IMR-90 (cell line): ENCODE results near the gene STAC3. TPM values are rescaled to one million over a fixed set of nuclear protein-coding genes. Genes with fewer than 3 reads are reported as not detected.

Source experiments
- ATAC-seq: fragments of 200-7000 bp; cut with Tn5 transposase; 2 replicates; pipeline ENCODE4 v1.9.1; 2020; ENCODE audit warnings: low read depth, mild to moderate bottlenecking, moderate library complexity
- BruUV-seq: library from RNA; stranded (reverse); fragments of 400-500 nt; replicated peaks from 2 replicates; lab custom pipeline; 2021; lab: Mats Ljungman, UMichigan
- CTCF ChIA-PET: fragments of 300-600 bp; formaldehyde crosslinking; extraction: SDS; loops from one replicate; lab custom pipeline; 2021; ENCODE audit warnings: antibody characterized with exemption; lab: Yijun Ruan, JAX
- POLR2A ChIA-PET: fragments of 300-600 bp; sonication (Branson Sonifier 250); formaldehyde crosslinking; loops from one replicate; lab custom pipeline; 2022; ENCODE audit warnings: antibody characterized with exemption; ENCODE audit not compliant: unreplicated experiment; lab: Charles Lee
- DNase-seq: peaks from one replicate; pipeline ENCODE4 v3.0.0; 2013
- H2AFZ ChIP-seq: replicated peaks from 2 replicates; pipeline ENCODE3; 2013; ENCODE audit warnings: low read length, mild to moderate bottlenecking; ENCODE audit not compliant: poor library complexity
- H2AK5ac ChIP-seq: 2 replicates; pipeline ENCODE4 v1.6.1; 2013; ENCODE audit warnings: low read depth, low read length, inconsistent platforms
- H2AK9ac ChIP-seq: replicated peaks from 2 replicates; pipeline ENCODE3; 2013; ENCODE audit warnings: mild to moderate bottlenecking, low read depth, low read length, moderate library complexity; ENCODE audit not compliant: poor library complexity
- H2BK120ac ChIP-seq: 2 replicates; pipeline ENCODE4 v1.6.1; 2013; ENCODE audit warnings: low read depth, low read length, inconsistent platforms
- H2BK15ac ChIP-seq: 3 replicates; pipeline ENCODE4 v1.6.1; 2013; ENCODE audit warnings: low read depth, low read length, inconsistent platforms
- H2BK20ac ChIP-seq: 2 replicates; pipeline ENCODE4 v1.6.1; 2013; ENCODE audit warnings: low read depth, mild to moderate bottlenecking, inconsistent platforms, low read length, moderate library complexity
- H2BK5ac ChIP-seq: 2 replicates; pipeline ENCODE4 v1.6.1; 2013; ENCODE audit warnings: mild to moderate bottlenecking, low read depth, low read length, inconsistent platforms; ENCODE audit not compliant: poor library complexity, severe bottlenecking
- H3K14ac ChIP-seq: replicated peaks from 2 replicates; pipeline ENCODE4 v1.6.1; 2013; ENCODE audit warnings: low read depth, low read length, inconsistent platforms
- H3K18ac ChIP-seq: 2 replicates; pipeline ENCODE4 v1.6.1; 2013; ENCODE audit warnings: low read depth, low read length, control low read depth
- H3K23ac ChIP-seq: 2 replicates; pipeline ENCODE4 v1.6.1; 2013; ENCODE audit warnings: low read depth, low read length, inconsistent platforms
- H3K27ac ChIP-seq: 2 replicates; pipeline ENCODE4 v1.5.1; 2013; ENCODE audit warnings: mild to moderate bottlenecking, control low read depth, low read length; ENCODE audit not compliant: insufficient read depth
- H3K27me3 ChIP-seq: 2 replicates; pipeline ENCODE4 v1.6.1; 2013; ENCODE audit warnings: low read length; ENCODE audit not compliant: control insufficient read depth, insufficient read depth
- H3K36me3 ChIP-seq: 2 replicates; pipeline ENCODE4 v1.6.1; 2013; ENCODE audit warnings: low read length, mixed read lengths; ENCODE audit not compliant: control insufficient read depth, insufficient read depth
- H3K4ac ChIP-seq: 2 replicates; pipeline ENCODE4 v1.6.1; 2013; ENCODE audit warnings: low read depth, low read length, inconsistent platforms
- H3K4me1 ChIP-seq: 2 replicates; pipeline ENCODE4 v1.6.1; 2013; ENCODE audit warnings: low read length, mixed read lengths; ENCODE audit not compliant: control insufficient read depth, insufficient read depth
- H3K4me2 ChIP-seq: 2 replicates; pipeline ENCODE4 v1.6.1; 2013; ENCODE audit warnings: low read depth, mild to moderate bottlenecking, control low read depth, low read length, moderate library complexity
- H3K4me3 ChIP-seq: 2 replicates; pipeline ENCODE4 v1.5.1; 2013; ENCODE audit warnings: low read depth, mild to moderate bottlenecking, control low read depth, low read length, moderate library complexity; ENCODE audit not compliant: insufficient read depth
- H3K56ac ChIP-seq: 2 replicates; pipeline ENCODE4 v1.6.1; 2013; ENCODE audit warnings: low read length, inconsistent platforms; ENCODE audit not compliant: insufficient read depth; ENCODE audit errors: extremely low read depth
- H3K79me1 ChIP-seq, 2 experiments: 2 replicates each; pipeline ENCODE4 v1.6.1; 2013; ENCODE audit warnings: low read length in 2 of 2, inconsistent platforms in 1 of 2, low read depth in 1 of 2
- H3K9ac ChIP-seq: 2 replicates; pipeline ENCODE4 v1.6.1; 2013; ENCODE audit warnings: low read depth, low read length, control low read depth
- H3K9me1 ChIP-seq: 2 replicates; pipeline ENCODE4 v1.6.1; 2013; ENCODE audit warnings: low read length, inconsistent platforms; ENCODE audit not compliant: insufficient read depth
- H3K9me3 ChIP-seq: 2 replicates; pipeline ENCODE4 v1.6.1; 2013; ENCODE audit warnings: low read length; ENCODE audit not compliant: control insufficient read depth, insufficient read depth
- H4K20me1 ChIP-seq: 2 replicates; pipeline ENCODE4 v1.6.1; 2013; ENCODE audit warnings: low read length, inconsistent platforms; ENCODE audit not compliant: insufficient read depth
- H4K5ac ChIP-seq: 2 replicates; pipeline ENCODE4 v1.6.1; 2013; ENCODE audit warnings: mild to moderate bottlenecking, low read depth, low read length, control low read depth
- H4K8ac ChIP-seq, 2 experiments: 2 replicates each; pipeline ENCODE4 v1.6.1; 2013; ENCODE audit warnings: low read depth in 2 of 2, low read length in 2 of 2, control low read depth in 1 of 2, inconsistent platforms in 1 of 2
- H4K91ac ChIP-seq: 2 replicates; pipeline ENCODE4 v1.6.1; 2013; ENCODE audit warnings: low read depth, low read length, inconsistent platforms; ENCODE audit not compliant: insufficient read depth
- BHLHE40 ChIP-seq: fragments of 150-350 bp; IDR thresholded peaks from 2 replicates; pipeline ENCODE4 v1.6.1; 2016; ENCODE audit warnings: mild to moderate bottlenecking, low read depth, low read length
- WGBS, 2 experiments: methylation state at CpG; one replicate each; pipeline versions ENCODE4 v1.1.5 to v1.1.7; 2013; ENCODE audit warnings: missing lambda C conversion rate in 2 of 2; ENCODE audit not compliant: insufficient read length in 1 of 2; ENCODE audit errors: extremely low coverage in 2 of 2; 5-methylcytosine and 5-hydroxymethylcytosine counted together
- dilution Hi-C: fragments of 300-500 bp; cut with HindIII; formaldehyde crosslinking; loops from one replicate; pipeline ENCODE4 v1.14.3; 2018; ENCODE audit warnings: low sequenced_read_pairs; ENCODE audit not compliant: unreplicated experiment
- in situ Hi-C: fragments of 300-500 bp; cut with MboI; formaldehyde crosslinking; loops from 3 replicates; pipeline ENCODE4 v1.14.3; 2019; ENCODE audit warnings: low sequenced_read_pairs, inconsistent platforms, mixed read lengths
- intact Hi-C: fragments of 100-400 bp; cut with micrococcal nuclease; formaldehyde crosslinking; loops from 2 replicates; pipeline ENCODE4 v1.10.0; 2022
- polyA plus RNA-seq, 3 experiments: library from polyadenylated mRNA; depleted of rRNA; stranded (reverse); fragments of >200 nt; gene quantifications; 2 replicates each; pipeline ENCODE4 v1.2.3, GENCODE V29; 2012; ENCODE audit warnings: low replicate concordance in 1 of 3
- total RNA-seq: library from RNA; depleted of rRNA; stranded (reverse); fragments of >200 nt; gene quantifications from 2 replicates; pipeline ENCODE4 v1.2.3, GENCODE V29; 2012

STAC3 gene
- total and polyA plus RNA-seq, 2 of the 4 experiments (the other 2 are of a cell fraction) = 0.18 to 0.67 TPM

DNA sequence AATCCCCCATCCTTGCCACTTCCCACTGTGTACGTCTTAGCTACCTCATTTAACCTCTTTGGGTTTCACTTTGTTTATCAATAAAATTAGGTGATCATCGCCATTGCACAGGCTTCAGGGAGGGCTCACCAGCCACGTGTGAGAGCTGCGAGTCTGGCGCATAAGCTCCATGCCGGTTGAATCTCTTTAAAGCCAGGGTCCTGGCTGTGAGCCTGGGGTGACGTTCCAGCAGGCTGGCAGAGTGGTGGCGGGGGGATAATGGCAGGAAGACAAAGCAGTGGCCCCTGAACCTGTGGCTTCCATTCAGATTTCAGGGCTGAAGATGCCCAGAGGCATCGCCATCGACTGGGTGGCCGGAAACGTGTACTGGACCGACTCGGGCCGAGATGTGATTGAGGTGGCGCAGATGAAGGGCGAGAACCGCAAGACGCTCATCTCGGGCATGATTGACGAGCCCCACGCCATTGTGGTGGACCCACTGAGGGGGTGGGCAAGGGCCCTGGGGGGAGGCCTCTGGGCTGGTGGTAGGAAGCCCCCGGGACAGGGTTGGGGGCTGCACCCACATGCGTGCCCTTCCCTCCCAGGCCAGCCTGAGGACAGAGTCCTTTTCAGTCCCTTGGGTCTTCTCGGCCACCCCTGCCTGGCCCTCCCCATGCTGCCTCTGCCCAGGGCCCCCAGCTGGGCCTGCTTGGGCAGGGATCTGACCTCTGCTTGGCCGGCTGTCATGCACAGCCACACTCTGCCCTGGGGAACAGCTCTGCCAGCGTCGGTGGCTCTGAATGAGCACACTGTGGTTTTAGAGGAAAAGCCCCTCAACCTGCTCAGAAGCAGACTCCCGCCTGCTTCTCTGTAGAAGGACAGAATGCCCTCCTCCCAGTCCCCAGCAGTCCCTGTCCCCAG is 43.0 kb downstream of the STAC3 start:
- no TSS peak for BruUV-seq
- no peak for DNase-seq
- H4K5ac ChIP-seq = no peak overlapping the region
- ATAC-seq = no peak
- intact Hi-C loops (no loop called here), dilution Hi-C loops (no loop called here), in situ Hi-C loops (no loop called here)
- 96% methylated on average over 18 of the region's 29 CpGs; no CpG with 5 or more reads in 1 of the 2 experiments for WGBS, 2 experiments
- H4K8ac ChIP-seq = no peak overlapping the region
- H4K20me1 ChIP-seq = peaks cover 28% of the 10 kb centered on the region
- H2AK5ac ChIP-seq = no peak overlapping the region
- no peak overlapping the region for H2AK9ac ChIP-seq
- no peak overlapping the region for H3K4me3 ChIP-seq
- H2AFZ ChIP-seq = no peak overlapping the region
- H3K9me3 ChIP-seq = no peaks in the 10 kb centered on the region
- H2BK20ac ChIP-seq = no peak overlapping the region
- H3K23ac ChIP-seq = no peak overlapping the region
- H3K36me3 ChIP-seq = peaks cover 96% of the 10 kb centered on the region
- no peak overlapping the region for H2BK5ac ChIP-seq
- no peak overlapping the region for H4K91ac ChIP-seq
- H3K4ac ChIP-seq = no peak overlapping the region
- H3K56ac ChIP-seq = no peak overlapping the region
- H3K4me2 ChIP-seq = no peak overlapping the region
- H2BK15ac ChIP-seq = no peak overlapping the region
- no peaks in the 10 kb centered on the region for H3K27me3 ChIP-seq
- H3K18ac ChIP-seq = no peak overlapping the region
- no peaks in the 10 kb centered on the region for H3K4me1 ChIP-seq
- no peak overlapping the region for H3K27ac ChIP-seq
- CTCF ChIA-PET = no interaction called here
- no peak for TF ChIP-seq BHLHE40
- H2BK120ac ChIP-seq = no peak overlapping the region
- no peaks in the 10 kb centered on the region for H3K9me1 ChIP-seq
- H3K9ac ChIP-seq = no peak overlapping the region
- peaks cover 4 to 11% of the 10 kb centered on the region in 2 experiments; a peak in 2 of 4 replicates for H3K79me1 ChIP-seq
- POLR2A ChIA-PET = no interaction called here
- no peak overlapping the region for H3K14ac ChIP-seq
